HG02759 (cell line): ENCODE data around the gene ZNF487.
A peak's percentile ranks its signal among the peaks of the same experiment; 100 is the strongest.
"Not testable (repeated sequence)": the region's sequence is repeated elsewhere in the genome, so short reads cannot be mapped to it uniquely, and the experiment has no call there.

Experiments
- ATAC-seq: cut with Tn5 transposase; IDR thresholded peaks from one replicate; pipeline ENCODE4 v1.9.1; 2021; ENCODE audit warnings: mild to moderate bottlenecking, moderate library complexity; ENCODE audit not compliant: unreplicated experiment

Gene ZNF487

DNA sequence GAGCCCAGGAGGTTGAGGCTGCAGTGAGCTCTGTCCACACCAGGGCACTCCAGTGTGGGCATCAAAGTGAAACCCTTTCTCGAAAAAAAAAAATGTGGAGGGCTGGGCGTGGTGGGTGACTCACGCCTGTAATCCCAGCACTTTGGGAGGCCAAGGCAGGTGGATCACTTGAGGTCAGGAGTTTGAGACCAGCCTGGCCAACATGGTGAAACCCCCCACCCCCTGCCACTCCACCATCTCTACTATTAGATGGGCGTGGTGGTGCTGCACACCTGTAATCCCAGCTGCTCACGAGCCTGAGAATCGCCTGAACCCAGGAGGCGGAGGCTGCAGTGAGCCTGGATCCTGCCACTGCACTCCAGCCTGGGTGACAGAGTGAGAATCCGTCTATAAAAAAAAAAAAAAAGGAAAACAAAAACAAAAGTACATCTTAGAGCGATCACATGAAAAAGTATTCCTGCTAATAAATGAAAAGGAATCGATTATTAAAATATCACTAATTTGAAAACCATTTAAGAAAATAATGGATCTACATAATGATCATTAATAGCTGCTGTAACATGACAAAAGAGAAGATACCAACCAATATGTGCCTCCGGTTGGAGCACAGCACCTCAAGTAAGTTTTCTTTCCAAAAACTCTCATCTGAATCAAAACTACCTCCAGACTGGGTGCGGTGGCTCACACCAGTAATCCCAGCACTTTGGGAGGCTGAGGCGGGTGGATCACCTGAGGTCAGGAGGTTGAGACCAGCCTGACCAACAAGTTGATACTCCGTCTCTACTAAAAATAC is 32.8 kb upstream of the ZNF487 start:
- no peak for ATAC-seq

DNA sequence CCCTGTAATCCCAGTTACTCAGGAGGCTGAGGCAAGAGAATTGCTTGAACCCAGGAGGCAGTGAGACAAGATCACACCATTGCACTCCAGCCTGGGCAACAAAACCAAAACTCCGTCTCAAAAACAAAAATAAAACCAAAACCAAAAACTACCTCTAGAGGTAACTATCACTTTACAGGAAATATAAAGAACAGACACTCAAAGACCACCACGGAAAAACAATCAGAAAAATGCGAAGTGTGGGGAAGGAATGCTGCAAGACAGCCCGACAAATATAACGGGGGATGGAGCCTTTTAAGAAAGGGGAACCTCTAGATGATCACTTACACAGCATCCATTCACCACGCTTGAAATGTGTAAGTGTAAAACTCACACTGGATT is 32.2 kb upstream of the ZNF487 start:
- no peak for ATAC-seq

DNA sequence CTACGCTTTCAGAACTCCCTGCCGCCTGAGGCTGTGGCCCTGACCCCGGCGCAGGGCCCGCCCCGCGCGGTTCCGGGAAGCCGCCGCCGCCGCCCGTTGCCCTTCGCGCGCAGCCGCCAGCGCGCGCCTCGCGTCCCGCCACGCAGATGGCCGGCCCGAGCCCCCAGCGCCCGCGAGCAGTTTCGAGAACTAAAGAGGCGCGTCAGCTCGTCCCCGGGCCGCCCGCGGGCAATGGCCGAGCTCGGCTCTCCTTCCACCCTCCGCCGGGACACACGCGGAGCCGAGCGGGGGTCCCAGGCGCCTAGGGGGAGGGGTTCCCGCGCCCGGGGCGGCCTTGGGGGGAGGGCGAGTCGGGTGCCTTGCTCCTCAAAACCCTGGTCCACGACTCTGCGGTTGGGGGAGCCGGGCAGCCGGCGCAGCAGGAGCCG is 29.7 kb upstream of the ZNF487 start:
- peak; percentile 22 for ATAC-seq

DNA sequence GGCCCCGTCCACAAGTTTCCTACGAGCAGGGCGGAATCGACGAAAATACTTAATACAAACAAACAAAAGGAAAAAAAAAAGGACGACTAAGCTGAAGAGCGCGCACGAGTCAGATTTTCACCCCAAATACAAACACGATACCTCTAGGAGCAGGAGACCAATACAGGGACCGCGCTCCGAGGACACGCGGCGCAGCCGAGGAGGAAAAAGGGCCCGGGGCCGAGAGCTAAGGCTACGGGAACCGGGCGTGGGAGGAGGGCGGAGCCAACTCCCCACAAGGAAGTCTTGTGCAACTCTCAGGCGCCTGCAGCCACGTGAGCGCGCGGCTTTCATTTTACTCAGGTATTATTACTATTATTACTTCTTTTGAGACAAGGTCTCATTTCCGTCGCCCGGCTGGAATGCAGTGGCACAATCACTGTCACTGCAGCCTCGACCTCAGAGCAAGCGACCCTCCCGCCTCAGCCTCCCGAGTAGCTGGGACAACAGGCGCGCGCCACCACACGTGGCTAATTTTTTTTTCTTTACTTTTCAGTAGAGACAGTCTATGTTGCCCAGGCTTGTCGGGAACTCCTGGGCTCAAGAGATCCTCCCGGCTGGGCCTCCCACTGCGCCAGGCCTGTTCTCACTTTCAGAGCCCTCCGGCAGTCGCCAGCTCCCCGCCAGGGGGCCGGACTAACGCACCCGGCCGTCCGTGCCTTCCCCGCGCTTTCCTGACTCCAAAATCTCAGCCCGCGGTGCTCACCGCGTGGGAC is 29.2 kb upstream of the ZNF487 start:
- peak; percentile 49 for ATAC-seq

DNA sequence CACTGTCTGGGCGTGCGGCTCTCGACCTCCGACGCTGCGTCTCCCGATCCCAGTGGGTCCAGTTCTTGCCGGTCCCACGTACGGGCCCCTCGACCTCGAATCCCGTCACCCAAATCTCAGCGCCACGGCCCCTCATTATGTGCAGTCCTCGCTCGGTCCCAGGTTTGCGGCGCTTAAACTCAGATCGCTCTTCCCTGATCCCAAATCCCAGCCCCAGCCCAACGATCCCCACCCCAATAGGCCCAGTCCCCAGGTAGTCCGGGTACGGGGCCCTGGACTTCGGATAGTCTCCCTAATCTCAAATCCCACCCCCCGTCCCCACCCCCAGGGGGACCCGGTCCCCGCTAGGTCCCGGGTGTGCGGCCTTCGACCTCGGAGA is 28.6 kb upstream of the ZNF487 start:
- ATAC-seq: peak; percentile 1

DNA sequence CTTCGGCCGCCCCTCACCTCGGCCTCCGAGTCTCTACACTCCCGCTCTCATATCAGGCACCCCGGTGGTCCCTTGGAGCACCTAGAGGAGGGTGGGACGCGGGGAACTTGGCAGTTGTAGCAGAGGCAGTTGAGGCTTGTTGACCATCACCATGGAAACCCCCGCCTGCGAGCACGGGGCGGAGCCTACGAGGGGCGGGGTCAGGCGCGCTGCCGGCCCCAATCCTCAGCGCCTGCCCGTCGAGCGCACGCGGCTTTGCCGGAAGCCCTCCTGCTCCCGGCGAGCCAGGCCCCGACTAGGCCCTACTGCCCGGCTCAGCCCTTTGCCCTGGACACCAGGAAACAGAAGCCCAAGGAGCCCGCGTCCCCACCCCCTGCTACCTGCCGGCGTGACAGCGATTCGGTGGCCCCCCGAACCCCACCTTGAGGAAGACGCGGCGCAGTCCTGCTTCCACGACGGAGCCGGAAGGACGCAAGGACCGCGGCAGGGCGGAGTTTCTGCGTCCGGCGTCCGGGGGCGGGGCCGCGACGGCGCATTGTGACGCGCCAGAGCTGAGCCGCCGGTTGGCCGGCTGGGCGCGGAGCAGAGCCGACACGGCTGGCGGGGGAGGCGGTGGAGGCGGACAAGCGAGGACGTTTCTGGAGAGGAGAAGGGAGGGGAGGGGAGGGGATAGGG is 28.1 kb upstream of the ZNF487 start, which contains the start of gene HNRNPF:
Gene HNRNPF (minus strand): TSS at position 477 of the 675 bp plus-strand sequence. CDS start 21,302 bp downstream, outside the sequence.
- ATAC-seq: peak; percentile 73

DNA sequence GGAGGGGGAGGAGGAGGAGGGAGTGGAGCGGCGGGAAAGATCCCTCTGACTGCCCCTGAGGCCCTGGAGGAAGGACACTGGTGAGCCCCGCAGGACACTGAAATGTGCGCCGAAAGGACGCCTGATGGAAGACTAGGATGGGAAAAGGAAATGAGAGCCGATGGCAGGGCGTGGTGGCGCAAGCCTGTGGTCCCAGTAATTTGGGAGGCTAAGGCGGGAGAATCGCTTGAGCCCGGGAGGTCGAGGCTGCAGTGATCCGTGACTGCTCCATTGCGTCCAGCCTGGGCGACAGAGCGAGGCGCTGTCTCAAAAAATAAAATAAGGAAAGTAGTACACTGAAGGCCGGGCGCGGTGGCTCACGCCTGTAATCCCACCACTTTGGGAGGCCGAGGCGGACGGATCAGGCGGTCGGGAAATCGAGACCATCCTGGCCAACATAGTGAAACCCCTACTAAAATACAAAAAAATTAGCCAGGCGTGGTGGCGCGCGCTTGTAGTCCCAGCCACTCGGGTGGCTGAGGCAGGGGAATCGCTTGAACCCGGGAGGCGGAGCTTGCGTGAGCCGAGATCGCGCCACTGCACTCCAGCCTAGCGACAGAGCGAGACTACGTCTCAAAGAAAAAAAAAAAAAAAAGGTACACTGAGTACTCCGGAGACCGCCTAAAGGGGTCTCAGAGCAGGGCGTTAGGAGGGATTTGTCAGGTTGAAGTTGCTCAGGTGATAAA is 27.4 kb upstream of the ZNF487 start:
- ATAC-seq: no peak

DNA sequence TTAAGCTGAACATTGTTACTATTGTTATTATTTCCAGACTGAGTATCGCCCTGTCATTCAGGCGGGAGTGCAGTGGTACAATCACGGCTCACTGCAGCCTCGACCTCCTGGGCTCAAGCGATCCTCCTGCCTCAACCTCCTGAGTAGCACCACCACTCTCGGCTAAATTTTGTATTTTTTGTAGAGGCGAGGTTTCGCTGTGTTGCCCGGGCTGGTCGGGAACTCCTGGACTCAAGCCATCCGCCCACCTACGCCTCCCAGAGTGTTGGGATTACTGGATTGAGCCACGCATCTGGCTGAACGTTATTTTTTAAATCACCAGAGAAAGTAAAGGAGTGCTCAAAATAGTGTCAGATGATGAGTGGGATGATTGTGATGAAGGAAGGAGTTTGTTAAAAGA is 26.6 kb upstream of the ZNF487 start:
- ATAC-seq: no peak

DNA sequence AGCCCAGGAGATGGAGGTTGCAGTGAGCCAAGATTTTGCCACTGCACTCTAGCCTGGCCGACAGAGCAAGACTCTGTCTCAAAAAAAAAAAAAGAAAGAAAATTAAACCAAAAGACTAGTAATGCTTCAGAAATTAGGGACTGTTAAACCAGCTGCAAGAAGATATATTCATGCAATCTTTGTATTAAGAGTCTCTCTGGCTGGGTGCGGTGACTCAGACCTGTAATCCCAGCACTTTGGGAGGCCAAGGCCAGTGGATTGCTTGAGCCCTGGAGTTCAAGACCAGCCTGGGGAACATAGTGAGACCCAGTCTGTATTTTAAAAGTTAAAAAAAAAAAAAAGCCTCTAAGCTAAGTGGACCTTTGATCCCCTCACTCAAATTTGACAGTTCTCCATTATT is 25.4 kb upstream of the ZNF487 start:
- no peak for ATAC-seq

DNA sequence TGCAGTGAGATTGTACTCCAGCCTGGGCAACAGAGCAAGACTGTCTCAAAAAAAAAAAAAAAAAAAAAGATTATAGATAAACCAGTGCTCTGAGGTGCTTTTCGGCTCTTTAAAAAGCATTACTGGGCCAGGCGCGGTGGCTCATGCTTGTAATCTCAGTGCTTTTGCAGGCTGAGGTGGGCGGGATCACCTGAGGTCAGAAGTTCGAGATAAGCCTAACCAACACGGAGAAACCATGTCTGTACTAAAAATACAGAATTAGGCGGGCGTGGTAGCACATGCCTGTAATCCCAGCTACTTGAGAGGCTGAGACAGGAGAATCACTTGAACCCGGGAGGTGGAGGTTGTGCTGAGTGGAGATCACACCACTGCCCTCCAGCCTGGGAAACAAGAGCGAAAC is 21.4 kb upstream of the ZNF487 start:
- no peak for ATAC-seq

DNA sequence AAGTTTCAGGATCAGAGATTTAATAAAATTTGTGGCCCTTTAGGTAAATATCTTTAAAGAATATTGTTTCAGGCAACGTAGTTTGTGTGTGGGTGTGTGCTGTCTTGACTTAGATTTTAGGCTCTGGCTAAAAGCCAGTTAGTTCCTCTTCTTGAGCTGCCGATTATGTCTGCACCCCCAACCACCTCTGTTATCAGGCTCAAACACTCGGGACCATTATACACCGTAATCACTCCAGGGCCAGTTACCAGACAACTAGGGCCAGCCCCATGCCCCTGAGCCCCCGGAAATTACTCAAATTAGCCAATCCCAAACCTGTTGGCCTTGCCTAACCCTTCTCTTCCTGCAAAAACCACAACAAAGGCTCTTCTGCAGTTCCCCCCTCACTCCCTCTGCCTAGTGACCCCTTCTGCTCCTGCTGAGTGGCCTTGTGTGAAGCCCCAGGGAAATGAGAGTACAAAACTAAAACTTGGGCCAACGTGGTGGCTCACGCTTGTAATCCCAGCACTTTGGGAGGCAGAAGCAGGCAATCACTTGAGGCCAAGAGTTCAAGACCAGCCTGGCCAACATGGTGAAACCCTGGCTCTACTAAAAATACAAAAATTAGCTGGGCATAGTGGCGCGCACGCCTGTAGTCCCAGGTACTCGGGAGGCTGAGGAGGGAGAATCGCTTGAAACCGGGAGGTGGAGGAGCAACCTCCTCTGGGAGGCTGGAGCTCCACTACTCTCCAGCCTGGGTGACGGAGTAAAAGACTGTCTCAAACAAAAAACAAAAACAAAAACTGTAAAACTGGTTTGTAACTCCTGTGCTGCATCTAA is 18.8 kb upstream of the ZNF487 start:
- ATAC-seq: peak; percentile 25

DNA sequence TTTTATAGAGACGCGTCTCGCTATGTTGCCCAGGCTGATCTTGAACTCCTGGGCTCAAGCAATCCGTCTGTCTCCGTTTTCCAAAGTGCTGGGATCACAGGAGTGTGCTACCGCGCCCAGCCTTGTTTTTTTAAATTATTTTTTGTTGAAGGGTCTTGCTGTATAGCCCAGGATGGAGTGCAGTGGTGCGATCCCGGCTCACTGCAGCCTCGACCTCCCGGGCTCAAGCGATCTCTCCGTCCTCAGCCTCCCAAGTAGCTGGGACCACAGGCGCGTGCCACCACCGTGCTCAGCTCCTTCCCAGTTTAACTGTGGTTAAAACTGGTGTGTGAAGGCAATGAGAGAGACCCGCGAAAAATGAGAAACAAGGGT is 16.9 kb upstream of the ZNF487 start:
- ATAC-seq: peak; percentile 19

DNA sequence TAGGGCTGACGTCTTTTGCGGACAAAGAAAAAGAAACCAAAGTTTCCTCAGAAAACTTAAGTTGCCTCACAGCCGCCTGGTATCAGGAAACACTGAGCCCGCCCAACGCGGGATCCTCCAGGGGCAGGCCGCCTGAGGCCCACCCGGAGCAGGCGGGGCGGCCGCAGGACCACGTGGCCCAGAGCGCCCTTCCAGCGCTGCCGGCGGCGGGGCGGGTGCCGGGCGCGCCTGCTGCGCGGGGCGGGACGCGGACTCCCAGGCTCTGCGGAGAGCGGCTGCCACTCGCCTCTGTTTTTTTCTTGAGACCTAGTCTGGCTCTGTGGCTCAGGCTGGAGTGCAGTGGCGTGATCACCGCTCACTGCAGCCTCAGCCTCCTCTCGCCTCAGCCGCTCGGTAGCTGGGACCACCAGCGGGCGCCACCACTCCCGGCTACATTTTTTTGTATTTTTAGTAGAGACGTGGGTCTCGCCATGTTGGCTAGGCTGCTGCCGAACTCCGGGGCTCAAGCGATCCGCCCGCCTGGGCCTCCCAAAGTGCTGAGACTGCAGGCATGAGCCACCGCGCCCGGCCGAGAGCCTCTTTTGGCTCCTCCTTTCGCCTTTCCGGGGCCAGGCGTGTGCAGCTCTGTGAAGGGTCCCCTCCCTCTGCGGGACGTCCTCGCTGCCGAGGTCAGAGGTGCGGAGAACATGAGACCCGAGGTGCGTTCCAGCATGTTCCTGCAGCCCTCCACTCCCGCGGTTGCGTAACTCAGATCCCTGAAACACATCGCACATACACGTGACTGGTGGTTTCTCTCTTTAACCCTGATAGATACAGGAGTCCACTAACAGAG is 16.3 kb upstream of the ZNF487 start:
- ATAC-seq: peak; percentile 88

DNA sequence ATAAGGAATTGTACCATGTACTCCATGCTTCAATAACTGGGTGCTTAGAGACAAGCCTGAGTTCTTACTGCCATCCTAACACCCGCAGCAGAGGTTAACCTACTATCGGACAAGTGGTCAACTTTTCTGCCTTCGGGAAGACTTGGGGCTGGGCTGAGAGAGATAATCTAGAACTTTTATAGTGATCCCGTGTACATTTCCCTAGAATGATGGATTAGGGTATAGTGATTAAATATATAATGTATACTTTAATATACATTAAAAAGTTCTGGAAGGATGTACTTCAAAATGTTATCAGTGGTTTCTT is 15.8 kb upstream of the ZNF487 start:
- ATAC-seq: no peak

DNA sequence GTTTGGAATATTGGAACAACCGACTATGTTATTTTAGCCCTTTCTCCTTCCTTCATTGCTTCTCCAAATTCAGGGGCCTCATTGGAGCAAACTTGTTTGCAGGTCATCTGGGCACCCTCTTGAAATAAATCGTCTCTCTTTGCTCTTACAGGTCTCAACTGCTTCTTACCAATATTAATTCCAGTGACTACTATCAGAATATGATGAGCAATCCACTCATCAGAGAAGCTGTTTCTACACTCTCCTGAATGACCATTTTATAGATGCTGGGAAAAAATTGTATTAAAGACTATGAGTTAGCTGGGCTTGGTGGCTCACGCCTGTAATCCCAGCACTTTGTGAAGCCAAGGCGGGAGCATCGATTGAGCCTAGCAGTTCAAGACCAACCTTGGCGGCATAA is 15.4 kb upstream of the ZNF487 start:
- ATAC-seq: no peak

DNA sequence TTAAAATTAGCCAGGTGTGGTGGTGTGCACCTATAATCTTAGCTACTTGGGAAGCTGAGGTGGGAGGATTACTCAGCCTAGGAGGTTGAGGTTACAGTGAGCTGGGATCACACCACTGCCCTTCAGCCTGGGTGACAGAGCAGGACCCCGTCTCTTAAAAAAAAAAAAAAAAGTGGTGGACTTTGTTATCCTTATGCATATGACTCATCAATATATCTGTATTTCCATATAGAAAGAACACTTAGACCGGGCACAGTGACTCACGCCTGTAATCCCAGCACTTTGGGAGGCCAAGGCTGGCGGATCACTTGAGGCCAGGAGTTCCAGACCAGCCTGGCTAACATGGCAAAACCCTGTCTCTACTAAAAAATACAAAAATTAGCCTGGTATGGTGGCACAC is 15.0 kb upstream of the ZNF487 start:
- ATAC-seq: not testable (repeated sequence)

DNA sequence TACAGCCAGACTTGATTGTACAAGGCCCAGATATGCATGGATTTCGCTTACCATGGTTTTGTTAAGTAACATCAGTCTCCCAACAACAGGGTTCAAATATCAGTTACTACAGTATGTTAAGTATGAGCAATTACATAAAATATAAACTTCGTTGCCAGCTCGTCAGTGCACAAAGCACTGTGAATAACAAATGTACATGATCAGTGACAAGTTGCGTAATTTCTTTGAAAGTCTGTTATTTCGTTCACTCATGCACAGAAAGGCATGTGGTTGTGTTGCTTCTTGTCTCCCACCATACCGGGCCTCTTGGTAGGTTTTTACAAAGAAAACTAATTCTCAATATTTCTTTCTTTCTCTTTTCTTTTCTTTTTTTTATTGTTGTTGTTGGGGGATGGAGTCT is 12.5 kb upstream of the ZNF487 start:
- no peak for ATAC-seq

DNA sequence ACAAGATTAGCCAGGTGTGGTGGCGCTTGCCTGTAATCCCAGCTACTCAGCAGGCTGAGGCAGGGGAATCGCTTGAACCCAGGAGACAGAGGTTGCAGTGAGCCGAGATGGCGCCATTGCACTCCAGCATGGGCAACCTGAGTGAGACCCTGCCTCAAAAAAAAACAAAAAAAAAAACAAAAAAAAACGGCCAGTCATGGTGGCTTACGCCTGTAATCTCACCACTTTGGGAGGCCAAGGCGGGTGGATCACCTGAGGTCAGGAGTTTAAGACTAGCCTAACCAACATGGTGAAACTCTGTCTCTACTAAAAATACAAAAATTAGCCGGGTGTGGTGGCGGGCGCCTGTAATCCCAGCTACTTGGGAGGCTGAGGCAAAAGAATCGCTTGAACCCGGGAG is 10.4 kb upstream of the ZNF487 start:
- not testable (repeated sequence) for ATAC-seq

DNA sequence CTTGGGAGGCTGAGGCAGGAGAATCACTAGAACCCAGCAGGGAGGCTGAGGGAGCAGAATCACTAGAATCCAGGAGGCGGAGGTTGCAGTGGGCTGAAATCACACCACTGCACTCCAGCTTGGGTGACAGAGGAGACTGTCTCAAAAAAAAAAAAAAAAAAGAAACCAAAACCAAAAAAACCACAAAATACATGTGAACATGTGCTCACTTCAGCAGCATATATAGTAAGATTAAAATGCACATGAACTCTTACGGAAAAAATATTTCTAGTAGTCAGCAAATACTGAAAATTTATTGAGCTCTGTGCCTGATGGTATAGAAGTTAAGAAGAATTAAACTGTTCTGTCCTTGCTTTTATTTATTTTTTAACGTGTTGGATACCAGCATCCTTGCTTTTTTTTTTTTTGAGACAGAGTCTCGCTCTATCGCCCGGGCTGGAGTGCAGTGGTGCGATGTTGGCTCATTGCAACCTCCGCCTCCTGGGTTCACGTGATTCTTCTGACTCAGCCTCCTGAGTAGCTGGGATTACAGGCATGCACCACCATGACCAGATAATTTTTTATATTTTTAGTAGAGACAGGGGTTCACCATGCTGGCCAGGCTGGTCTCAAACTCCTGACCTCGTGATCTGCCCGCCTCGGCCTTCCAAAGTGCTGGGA is 9.6 kb upstream of the ZNF487 start:
- peak; percentile 74 for ATAC-seq
